Skeletal muscle satellite cell (primary cell): ENCODE data around the gene BCAP31.
"Not testable (repeated sequence)": the region's sequence is repeated elsewhere in the genome, so short reads cannot be mapped to it uniquely, and the experiment has no call there.

ENCODE experiments used
- H3K27me3 ChIP-seq: 2 replicates; pipeline ENCODE4 v1.7.0; 2013; ENCODE audit warnings: low read length; ENCODE audit not compliant: control insufficient read depth, insufficient read depth
- H3K36me3 ChIP-seq: 2 replicates; pipeline ENCODE4 v1.7.0; 2013; ENCODE audit warnings: mild to moderate bottlenecking, control low read depth, low read length; ENCODE audit not compliant: insufficient read depth
- H3K4me1 ChIP-seq: 2 replicates; pipeline ENCODE4 v1.7.0; 2013; ENCODE audit warnings: low read length; ENCODE audit not compliant: control insufficient read depth, insufficient read depth
- H3K4me2 ChIP-seq: 2 replicates; pipeline ENCODE4 v1.7.0; 2013; ENCODE audit warnings: mild to moderate bottlenecking, low read length
- H3K4me3 ChIP-seq: 2 replicates; pipeline ENCODE4 v1.7.0; 2013; ENCODE audit warnings: low read length
- H3K9ac ChIP-seq: 2 replicates; pipeline ENCODE4 v1.7.0; 2013; ENCODE audit warnings: mild to moderate bottlenecking, low read depth, low read length, moderate library complexity
- H3K9me3 ChIP-seq: replicated peaks from 2 replicates; pipeline ENCODE4 v1.7.0; 2013; ENCODE audit warnings: mild to moderate bottlenecking, control low read depth, low read length

The BCAP31 gene

DNA sequence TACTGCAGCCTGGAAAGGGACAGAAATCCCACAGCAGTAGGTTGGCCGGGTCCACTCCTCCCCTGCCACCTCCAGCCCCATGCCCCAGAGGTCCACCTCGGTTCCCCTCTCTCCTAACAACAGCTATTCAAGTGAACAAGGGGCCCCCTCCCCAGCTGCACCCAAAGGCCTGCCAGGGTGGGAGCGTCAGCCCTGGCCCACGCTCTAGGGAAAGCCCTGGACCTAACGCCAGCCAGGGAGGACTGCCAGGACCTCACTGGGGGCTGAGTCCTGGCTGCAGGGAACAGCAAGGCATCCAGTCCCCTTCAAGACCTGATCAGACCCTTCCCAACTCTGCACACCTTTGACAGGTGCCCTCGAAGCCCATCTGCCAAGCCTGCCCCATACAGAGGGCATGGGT is 23.2 kb downstream of the BCAP31 start:
- Histone ChIP-seq H3K36me3 (peaks cover 14% of the 10 kb centered on the region), H3K4me2 (no peak overlapping the region), H3K9ac (no peak overlapping the region), H3K4me1 (peaks cover 11% of the 10 kb centered on the region), H3K9me3 (no peaks in the 10 kb centered on the region), H3K27me3 (no peaks in the 10 kb centered on the region), H3K4me3 (no peak overlapping the region)

DNA sequence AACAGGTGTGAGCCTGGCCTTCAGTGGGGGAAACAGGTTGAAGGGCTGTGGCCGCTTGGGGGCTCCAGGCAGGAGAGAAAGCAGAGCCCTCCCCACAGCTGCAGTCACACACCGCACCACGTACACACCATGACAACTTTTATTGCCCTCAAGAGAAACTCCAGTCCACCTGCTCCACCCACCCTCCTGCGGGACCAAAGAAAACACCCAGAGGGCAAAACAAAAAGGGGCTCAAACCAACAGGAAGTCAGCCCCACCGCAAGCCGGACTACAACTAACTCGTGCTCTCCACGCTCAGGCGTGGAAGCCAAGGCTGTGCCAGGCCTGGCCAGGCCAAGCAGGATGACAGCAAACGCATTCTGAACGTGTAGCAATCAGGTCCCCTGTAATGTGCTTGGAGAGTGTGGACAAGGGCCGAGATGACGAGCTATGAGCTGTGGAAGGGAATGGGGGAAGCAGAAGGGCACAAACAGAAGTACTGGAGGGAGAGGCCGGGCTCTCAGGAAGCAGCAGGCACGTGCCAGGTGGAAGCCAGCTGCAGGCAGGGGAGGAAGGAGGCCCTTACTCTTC is 23.7 kb downstream of the BCAP31 start:
- no peak overlapping the region for H3K9ac ChIP-seq
- peaks cover 14% of the 10 kb centered on the region for H3K36me3 ChIP-seq
- no peak overlapping the region for H3K4me2 ChIP-seq
- no peak overlapping the region for H3K4me3 ChIP-seq
- no peaks in the 10 kb centered on the region for H3K9me3 ChIP-seq
- no peaks in the 10 kb centered on the region for H3K27me3 ChIP-seq
- H3K4me1 ChIP-seq = peaks cover 11% of the 10 kb centered on the region

DNA sequence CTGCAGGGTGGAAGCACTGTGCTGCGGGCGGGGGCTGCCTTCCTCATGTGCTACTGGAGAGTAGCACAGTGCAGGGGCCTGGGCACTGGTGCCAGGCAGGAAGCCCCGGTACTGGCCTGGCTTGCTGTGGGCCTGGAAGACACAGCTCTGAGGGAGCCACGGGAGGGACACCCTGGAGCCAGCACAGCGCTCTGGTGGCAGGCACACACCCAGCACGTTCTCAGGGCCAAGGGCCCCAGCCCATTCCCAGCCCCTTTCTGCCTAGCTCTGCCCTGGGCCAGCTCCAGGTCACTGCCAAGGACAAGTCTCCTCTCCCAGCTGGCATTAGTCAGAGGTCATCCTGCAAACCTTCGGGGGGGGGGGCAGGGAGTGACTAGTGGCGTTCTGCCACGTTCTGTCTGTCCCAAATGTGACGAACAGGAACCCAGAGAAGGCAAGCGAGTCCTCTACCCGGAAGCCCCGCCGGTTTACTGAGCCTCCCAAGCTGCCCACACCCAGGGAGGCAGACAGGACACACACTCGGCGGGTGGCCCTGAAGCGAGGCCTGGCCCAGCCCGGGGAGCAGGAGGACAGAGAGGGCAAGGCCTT is 24.3 kb downstream of the BCAP31 start:
- H3K4me1 ChIP-seq = peaks cover 11% of the 10 kb centered on the region
- H3K4me3 ChIP-seq, H3K9ac ChIP-seq, H3K9me3 ChIP-seq, H3K4me2 ChIP-seq, H3K27me3 ChIP-seq: not testable (repeated sequence)
- peaks cover 14% of the 10 kb centered on the region for H3K36me3 ChIP-seq

DNA sequence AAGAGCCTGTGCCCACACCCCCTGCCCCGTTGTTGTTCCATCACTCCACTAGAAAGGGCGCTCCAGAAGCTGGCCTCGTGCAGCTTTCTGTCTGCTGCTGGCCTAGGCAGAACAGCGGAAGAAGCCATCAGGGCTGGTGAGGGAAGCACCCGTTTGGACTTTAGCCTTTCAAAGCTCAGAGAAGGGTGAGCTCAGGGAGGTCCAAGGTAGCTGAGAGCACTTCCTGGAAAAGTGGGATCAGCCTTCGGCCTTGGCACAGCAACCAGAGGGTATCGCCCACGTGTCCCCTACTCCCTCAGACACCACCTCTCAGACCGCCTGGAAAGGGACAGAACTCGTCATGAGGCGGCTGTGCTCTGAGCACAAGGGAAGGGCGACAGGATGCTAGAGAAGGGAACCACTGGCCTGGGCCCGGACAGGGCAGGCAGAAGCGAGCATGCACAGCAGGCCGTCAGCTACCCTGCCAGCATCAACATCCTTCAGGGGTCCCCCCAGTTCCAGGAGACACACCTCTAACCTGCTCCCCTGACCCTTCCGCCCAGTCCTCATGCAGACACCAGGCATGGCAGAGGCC is 24.9 kb downstream of the BCAP31 start:
- Histone ChIP-seq H3K36me3 (peaks cover 14% of the 10 kb centered on the region), H3K4me1 (peaks cover 11% of the 10 kb centered on the region)
- not testable (repeated sequence) for H3K4me3 ChIP-seq, H3K9ac ChIP-seq, H3K27me3 ChIP-seq, H3K4me2 ChIP-seq, H3K9me3 ChIP-seq

DNA sequence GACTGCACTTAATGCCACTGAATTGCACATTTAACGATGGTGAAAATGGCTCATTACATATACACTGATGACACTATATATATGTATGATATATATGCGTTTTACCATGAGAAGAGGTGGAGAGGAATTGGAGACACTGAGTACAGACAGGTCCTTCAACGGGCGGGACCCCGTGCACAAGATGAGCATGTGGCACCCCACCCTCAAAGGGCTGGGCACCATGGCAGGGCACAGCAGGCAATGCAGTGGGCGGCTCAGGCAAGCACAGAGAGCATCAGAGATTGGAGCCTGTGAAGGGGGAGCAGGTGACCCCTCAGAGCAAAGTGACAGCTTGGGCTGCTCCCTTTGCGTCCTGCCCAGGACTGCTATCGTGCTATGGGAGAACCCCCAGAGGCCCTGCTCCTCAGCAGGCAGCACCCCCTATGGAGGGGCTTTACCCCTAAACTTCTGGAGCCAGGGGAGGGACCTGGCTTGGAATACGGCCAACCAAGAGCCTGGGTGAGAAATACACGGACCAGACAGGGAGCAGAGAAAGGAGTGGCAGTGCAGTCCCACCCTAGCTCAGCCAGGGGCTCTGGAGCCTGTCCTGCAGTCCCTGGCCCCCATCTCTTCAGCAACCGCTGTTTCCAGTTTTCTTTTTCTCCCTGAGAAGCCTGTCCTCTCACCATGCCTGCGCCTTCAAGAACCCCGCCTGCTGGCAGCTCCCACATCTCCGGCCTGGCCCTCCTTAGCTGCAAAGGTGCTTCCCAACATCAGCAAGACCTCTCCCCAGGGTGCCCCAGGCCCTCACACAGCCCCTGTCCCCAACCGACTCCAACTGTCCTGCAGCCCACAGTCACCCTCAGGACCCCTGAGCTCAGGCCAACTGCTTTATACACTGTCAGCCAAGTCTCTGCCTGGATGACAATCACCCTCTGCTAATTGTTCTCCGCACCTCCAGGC is 26.0 kb downstream of the BCAP31 start:
- Histone ChIP-seq H3K4me1 (peaks cover 8% of the 10 kb centered on the region), H3K36me3 (peaks cover 5% of the 10 kb centered on the region), H3K4me3 (no peak overlapping the region), H3K9ac (no peak overlapping the region), H3K9me3 (no peaks in the 10 kb centered on the region), H3K4me2 (no peak overlapping the region), H3K27me3 (no peaks in the 10 kb centered on the region)

DNA sequence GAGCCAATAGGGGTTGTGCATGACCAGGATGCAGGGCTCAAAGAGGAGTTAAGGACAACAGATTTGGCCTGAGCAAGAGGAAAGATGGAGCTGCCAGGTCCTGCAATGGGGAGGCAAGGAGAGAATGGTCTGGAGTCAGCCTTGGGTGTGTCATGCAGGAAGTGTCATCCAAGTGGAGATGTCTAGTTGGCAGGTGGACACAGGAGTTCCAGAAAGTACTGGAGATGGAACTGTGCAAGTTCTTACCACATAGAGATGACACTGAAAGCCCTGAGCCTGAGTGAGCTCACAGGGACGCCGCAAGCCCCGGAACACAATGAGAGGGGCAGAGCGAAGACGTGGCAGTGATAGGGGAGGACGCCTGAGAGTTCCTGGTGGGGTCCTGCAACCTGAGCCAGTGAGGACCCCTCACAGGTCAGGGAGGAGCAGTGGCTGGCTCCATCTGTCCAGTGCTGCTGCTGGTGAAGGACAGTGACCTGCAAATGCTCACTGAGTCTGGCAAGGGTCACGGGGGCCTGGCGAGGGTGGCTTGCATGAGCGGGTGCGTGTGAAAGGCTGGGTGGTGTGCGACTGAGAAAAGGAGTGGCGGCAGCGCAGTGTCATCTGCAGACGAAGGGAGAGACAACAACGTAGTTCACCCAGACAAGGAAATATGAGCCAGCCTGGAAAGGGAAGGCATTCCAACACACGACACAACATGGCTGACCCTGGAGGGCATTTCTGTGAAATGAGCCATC is 27.0 kb downstream of the BCAP31 start:
- H3K4me1 ChIP-seq, H3K36me3 ChIP-seq, H3K9me3 ChIP-seq, H3K9ac ChIP-seq, H3K4me3 ChIP-seq, H3K27me3 ChIP-seq, H3K4me2 ChIP-seq: not testable (repeated sequence)

DNA sequence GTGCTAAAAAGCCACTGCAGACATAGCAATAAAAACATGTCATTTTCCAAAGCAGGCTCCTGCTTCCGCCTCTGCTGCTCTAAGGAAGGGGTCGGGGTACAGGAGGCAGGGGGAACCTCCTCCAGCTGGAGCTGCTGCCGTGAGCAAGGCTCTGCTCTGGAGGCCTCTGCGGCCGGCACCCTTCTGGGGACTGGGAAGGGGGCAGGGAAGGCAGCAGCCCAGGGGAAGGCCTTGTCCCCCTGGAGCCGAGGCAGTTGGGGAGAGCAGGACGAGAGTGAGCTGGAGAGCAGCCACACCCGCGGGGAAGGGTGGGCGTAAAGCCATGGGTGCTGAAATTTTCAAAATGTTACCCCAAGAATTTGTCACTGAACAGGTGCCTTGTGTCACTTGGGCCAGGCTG is 27.6 kb downstream of the BCAP31 start:
- H3K4me2 ChIP-seq, H3K4me1 ChIP-seq, H3K9me3 ChIP-seq, H3K36me3 ChIP-seq, H3K9ac ChIP-seq, H3K27me3 ChIP-seq, H3K4me3 ChIP-seq: not testable (repeated sequence)

DNA sequence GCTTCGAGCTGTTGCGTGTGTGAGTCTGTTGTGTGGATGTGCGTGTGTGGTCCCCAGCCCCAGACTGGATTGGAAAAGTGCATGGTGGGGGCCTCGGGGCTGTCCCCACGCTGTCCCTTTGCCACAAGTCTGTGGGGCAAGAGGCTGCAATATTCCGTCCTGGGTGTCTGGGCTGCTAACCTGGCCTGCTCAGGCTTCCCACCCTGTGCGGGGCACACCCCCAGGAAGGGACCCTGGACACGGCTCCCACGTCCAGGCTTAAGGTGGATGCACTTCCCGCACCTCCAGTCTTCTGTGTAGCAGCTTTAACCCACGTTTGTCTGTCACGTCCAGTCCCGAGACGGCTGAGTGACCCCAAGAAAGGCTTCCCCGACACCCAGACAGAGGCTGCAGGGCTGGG is 28.1 kb downstream of the BCAP31 start:
- Histone ChIP-seq H3K36me3 (no peaks in the 10 kb centered on the region), H3K9me3 (no peaks in the 10 kb centered on the region), H3K27me3 (no peaks in the 10 kb centered on the region), H3K4me3 (no peak overlapping the region), H3K4me2 (no peak overlapping the region), H3K4me1 (peaks cover 8% of the 10 kb centered on the region), H3K9ac (no peak overlapping the region)

DNA sequence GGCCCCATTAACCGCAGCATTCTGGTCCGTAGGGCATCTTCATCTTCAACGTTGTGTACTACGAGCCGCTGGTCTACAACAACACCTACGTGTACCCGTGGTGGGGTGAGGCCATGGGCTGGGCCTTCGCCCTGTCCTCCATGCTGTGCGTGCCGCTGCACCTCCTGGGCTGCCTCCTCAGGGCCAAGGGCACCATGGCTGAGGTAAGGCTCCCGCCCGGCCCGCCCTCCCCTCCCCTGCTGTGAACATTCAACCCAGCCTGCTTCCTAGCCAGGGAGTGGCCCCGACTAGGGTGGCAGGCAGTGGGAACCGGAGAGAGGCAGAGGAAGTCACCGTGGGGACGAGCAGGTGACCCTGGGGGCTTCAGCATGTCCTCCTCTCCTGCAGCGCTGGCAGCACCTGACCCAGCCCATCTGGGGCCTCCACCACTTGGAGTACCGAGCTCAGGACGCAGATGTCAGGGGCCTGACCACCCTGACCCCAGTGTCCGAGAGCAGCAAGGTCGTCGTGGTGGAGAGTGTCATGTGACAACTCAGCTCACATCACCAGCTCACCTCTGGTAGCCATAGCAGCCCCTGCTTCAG is 29.4 kb downstream of the BCAP31 start:
- Histone ChIP-seq H3K9ac (no peak overlapping the region), H3K27me3 (no peaks in the 10 kb centered on the region), H3K4me3 (no peak overlapping the region), H3K4me2 (no peak overlapping the region), H3K4me1 (peaks cover 4% of the 10 kb centered on the region), H3K36me3 (no peaks in the 10 kb centered on the region), H3K9me3 (no peaks in the 10 kb centered on the region)

DNA sequence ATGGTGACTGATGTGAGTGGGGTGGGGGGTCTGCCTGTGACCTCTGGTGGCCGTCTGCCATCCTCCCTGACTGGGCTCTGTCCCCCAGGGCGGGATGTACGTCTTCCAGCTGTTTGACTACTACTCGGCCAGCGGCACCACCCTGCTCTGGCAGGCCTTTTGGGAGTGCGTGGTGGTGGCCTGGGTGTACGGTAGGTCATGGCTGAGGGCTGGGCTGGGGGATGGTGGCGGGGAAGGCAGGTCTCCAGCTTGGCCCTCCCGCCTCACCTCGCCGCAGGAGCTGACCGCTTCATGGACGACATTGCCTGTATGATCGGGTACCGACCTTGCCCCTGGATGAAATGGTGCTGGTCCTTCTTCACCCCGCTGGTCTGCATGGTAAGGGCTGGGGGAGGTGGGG is 29.9 kb downstream of the BCAP31 start:
- not testable (repeated sequence) for H3K4me3 ChIP-seq, H3K36me3 ChIP-seq, H3K4me2 ChIP-seq, H3K27me3 ChIP-seq, H3K9ac ChIP-seq, H3K9me3 ChIP-seq, H3K4me1 ChIP-seq
